ENCODE measurements around the gene RNF213.

The RNF213 gene

DNA sequence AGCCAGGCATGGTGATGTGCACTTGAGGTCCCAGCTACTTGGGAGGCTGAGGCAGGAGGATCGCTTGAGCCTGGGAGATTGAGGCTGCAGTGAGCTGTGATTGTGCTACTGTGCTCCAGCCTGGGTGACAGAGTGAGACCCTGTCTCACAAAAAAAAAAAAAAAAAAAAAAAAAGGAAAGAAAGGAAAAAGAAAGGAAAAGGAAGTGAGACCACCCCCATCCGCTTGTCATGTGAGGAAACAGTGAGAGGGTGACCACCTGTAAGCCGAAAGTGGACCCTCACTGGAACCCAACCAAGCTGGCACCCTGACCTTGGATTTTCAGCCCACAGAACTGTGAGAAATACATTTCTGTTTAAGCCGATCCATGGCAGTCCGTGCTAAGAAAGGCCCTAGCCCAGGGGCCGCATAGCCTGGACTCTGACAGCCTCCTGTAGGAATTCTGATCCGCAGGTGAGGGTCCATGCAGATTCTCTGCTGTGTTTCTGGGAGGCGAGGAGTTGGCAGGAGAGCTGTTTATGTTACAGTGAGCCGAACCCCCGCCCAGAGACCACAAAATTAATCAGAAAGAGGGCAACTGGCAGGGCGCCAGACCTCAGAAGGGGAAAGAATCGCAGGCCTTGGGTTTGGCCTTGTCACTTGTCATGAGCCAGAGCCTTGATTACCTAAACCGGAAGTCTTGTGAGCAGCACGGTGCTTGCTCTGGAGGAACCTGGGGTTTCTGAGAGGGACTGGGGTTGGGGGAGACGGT lies 41.5 kb upstream of the RNF213 start:
- Histone ChIP-seq H3K9me3 (ENCODE audit: control insufficient read depth in 1 of 2, low read length in 2 of 2) (no peaks in the 10 kb centered on the region), H3K36me3 (ENCODE audit: control insufficient read depth in 1 of 2, insufficient read depth in 2 of 2, low read length in 2 of 2) (peaks cover 8 to 22% of the 10 kb centered on the region in 2 donors), H3K27me3 (ENCODE audit: low read depth, low read length) (no peaks in the 10 kb centered on the region), H3K4me1 (ENCODE audit: control insufficient read depth in 1 of 2, insufficient read depth in 2 of 2, low read length in 2 of 2) (peaks cover 0 to 29% of the 10 kb centered on the region in 2 donors), H3K4me3 (ENCODE audit: low read depth in 1 of 2, low read length in 2 of 2) (peak overlapping the region; percentile 84 to 96), H3K27ac (ENCODE audit: low read length) (peak overlapping the region; percentile 82)

GRCh38 chr17:80219763-80220053 lies 40.9 kb upstream of the RNF213 start:
- Histone ChIP-seq H3K4me3 (ENCODE audit: low read depth in 1 of 2, low read length in 2 of 2) (peak overlapping the region; percentile 84 to 96), H3K4me1 (ENCODE audit: control insufficient read depth in 1 of 2, insufficient read depth in 2 of 2, low read length in 2 of 2) (peaks cover 0 to 29% of the 10 kb centered on the region in 2 donors), H3K27me3 (ENCODE audit: low read depth, low read length) (no peaks in the 10 kb centered on the region), H3K9me3 (ENCODE audit: control insufficient read depth in 1 of 2, low read length in 2 of 2) (no peaks in the 10 kb centered on the region), H3K27ac (ENCODE audit: low read length) (peak overlapping the region; percentile 82), H3K36me3 (ENCODE audit: control insufficient read depth in 1 of 2, insufficient read depth in 2 of 2, low read length in 2 of 2) (peaks cover 8 to 17% of the 10 kb centered on the region in 2 donors)

DNA sequence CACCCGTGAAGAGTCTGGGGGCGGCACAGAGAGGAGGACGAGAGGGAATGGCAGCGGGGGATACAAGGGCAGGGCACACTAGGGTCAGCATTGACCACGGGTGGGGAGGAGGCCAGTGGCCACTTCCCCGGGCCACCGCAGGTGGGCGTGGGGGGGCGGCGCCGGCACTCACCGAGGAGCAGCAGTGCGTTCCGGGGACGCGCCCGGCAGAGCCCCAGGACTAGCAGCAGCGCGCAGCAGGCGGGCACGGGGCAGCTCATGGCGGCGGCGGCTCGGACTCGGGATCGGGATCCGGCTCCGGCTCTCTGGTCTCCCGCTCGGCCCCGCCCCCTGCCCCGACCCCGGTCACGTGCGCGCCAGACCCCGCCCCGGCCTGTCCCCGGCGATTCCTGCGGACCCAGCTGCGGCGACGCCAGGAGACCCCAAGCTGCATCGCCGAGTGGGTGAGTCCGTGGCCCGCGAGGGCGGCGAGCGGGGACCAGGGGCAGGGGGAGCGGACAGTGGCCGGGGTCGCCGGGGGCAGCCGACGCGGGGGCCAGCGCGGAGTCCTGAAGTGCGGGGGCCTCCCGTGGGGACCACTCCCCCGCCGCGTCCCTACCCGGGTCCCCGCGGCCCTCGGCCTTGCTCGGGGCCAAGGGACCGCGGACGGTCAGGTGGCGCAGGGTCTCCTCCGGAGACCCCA lies 40.5 kb upstream of the RNF213 start, which contains the start of the genes SGSH and SLC26A11:
Gene SGSH (minus strand): TSS at position 280 of the 682 bp plus-strand sequence. CDS start 20 bp downstream, at position 260.
Gene SLC26A11 (plus strand): TSS at position 374 of the 682 bp plus-strand sequence. CDS start 1,134 bp downstream, outside the sequence.
- Histone ChIP-seq H3K4me3 (ENCODE audit: low read depth in 1 of 2, low read length in 2 of 2) (peak within 1 kb of the TSS; percentile 84 to 96), H3K4me1 (ENCODE audit: control insufficient read depth in 1 of 2, insufficient read depth in 2 of 2, low read length in 2 of 2) (peaks cover 0 to 29% of the 10 kb centered on the region in 2 donors), H3K27me3 (ENCODE audit: low read depth, low read length) (no peaks in the 10 kb centered on the region), H3K36me3 (ENCODE audit: control insufficient read depth in 1 of 2, insufficient read depth in 2 of 2, low read length in 2 of 2) (peaks cover 8 to 12% of the 10 kb centered on the region in 2 donors), H3K9me3 (ENCODE audit: control insufficient read depth in 1 of 2, low read length in 2 of 2) (no peaks in the 10 kb centered on the region), H3K27ac (ENCODE audit: low read length) (peak within 1 kb of the TSS; percentile 82)

DNA sequence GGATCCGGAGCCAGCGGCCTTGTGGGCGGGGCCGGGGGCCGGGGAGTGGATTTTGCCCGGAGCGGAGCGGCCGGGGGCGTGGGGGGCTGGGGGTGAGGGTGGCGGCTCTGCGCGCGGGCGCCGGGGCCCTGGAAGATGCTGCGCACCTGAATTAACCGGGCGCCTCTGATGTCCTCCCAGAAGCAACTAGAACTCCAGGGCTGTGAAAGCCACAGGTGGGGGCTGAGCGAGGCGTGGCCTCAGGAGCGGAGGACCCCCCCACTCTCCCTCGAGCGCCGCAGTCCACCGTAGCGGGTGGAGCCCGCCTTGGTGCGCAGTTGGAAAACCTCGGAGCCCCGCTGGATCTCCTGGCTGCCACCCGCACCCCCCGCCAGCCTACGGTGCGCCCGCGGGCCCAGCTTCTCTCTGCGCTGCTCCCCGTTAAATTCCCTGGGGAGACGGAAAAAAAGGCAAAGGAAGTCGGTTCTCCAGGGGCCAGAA lies 39.9 kb upstream of the RNF213 start:
- H3K36me3 ChIP-seq (ENCODE audit: control insufficient read depth in 1 of 2, insufficient read depth in 2 of 2, low read length in 2 of 2): peaks cover 8 to 13% of the 10 kb centered on the region in 2 donors
- H3K9me3 ChIP-seq (ENCODE audit: control insufficient read depth in 1 of 2, low read length in 2 of 2): no peaks in the 10 kb centered on the region
- no peaks in the 10 kb centered on the region for H3K27me3 ChIP-seq (ENCODE audit: low read depth, low read length)
- peaks cover 0 to 29% of the 10 kb centered on the region in 2 donors for H3K4me1 ChIP-seq (ENCODE audit: control insufficient read depth in 1 of 2, insufficient read depth in 2 of 2, low read length in 2 of 2)
- H3K4me3 ChIP-seq (ENCODE audit: low read depth in 1 of 2, low read length in 2 of 2): peak overlapping the region; percentile 60 to 96
- no peak overlapping the region for H3K27ac ChIP-seq (ENCODE audit: low read length)

- Histone ChIP-seq H3K9me3 (ENCODE audit: control insufficient read depth in 1 of 2, low read length in 2 of 2) (no peaks in the 10 kb centered on the region), H3K4me3 (ENCODE audit: low read depth in 1 of 2, low read length in 2 of 2) (peak overlapping the region; percentile 60 to 96), H3K36me3 (ENCODE audit: control insufficient read depth in 1 of 2, insufficient read depth in 2 of 2, low read length in 2 of 2) (peaks cover 4 to 16% of the 10 kb centered on the region in 2 donors), H3K27ac (ENCODE audit: low read length) (no peak overlapping the region), H3K4me1 (ENCODE audit: control insufficient read depth in 1 of 2, insufficient read depth in 2 of 2, low read length in 2 of 2) (peaks cover 0 to 29% of the 10 kb centered on the region in 2 donors), H3K27me3 (ENCODE audit: low read depth, low read length) (no peaks in the 10 kb centered on the region)
Measured at GRCh38 chr17:80221351-80222105, 39.1 kb upstream of the RNF213 start.

- Histone ChIP-seq H3K9me3 (ENCODE audit: control insufficient read depth in 1 of 2, low read length in 2 of 2) (no peaks in the 10 kb centered on the region), H3K27ac (ENCODE audit: low read length) (no peak overlapping the region), H3K4me3 (ENCODE audit: low read depth in 1 of 2, low read length in 2 of 2) (no peak overlapping the region), H3K4me1 (ENCODE audit: control insufficient read depth in 1 of 2, insufficient read depth in 2 of 2, low read length in 2 of 2) (peaks cover 0 to 29% of the 10 kb centered on the region in 2 donors), H3K27me3 (ENCODE audit: low read depth, low read length) (no peaks in the 10 kb centered on the region), H3K36me3 (ENCODE audit: control insufficient read depth in 1 of 2, insufficient read depth in 2 of 2, low read length in 2 of 2) (peaks cover 0 to 11% of the 10 kb centered on the region in 2 donors)
Measured at GRCh38 chr17:80222376-80223141, 38.1 kb upstream of the RNF213 start.

DNA sequence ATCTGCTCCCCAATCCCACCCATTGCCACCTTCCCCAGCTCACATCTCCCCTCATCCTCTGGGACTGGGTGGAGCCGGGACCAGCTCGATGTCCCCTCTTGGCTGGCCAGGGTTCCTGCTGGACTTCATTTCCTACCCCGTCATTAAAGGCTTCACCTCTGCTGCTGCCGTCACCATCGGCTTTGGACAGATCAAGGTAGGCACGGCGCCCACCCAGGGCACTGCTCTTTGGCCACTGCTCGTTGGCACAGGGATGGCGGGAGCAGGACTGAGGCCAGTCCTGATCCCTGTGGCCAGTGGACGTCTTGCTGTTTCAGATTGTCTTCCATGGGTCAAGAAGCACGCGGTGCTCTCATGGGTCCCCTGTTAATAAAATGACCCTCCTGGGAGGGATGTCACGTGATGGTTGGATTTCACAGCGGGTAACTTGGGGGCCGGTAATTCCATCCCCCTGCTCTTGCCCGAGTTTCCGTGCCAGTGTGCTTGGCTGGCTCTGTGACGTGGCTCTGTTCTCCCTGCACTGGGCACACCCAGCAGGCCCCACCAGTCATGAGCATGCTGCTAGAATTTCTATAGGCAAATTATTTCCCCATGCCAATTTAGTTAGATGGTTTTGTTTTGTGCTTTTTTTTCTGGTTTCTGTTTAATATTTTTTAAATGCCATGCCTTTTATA lies 37.4 kb upstream of the RNF213 start:
- Histone ChIP-seq H3K4me3 (ENCODE audit: low read depth in 1 of 2, low read length in 2 of 2) (no peak overlapping the region), H3K27ac (ENCODE audit: low read length) (no peak overlapping the region), H3K27me3 (ENCODE audit: low read depth, low read length) (no peaks in the 10 kb centered on the region), H3K36me3 (ENCODE audit: control insufficient read depth in 1 of 2, insufficient read depth in 2 of 2, low read length in 2 of 2) (peaks cover 0 to 15% of the 10 kb centered on the region in 2 donors), H3K4me1 (ENCODE audit: control insufficient read depth in 1 of 2, insufficient read depth in 2 of 2, low read length in 2 of 2) (peaks cover 0 to 27% of the 10 kb centered on the region in 2 donors), H3K9me3 (ENCODE audit: control insufficient read depth in 1 of 2, low read length in 2 of 2) (no peaks in the 10 kb centered on the region)

- Histone ChIP-seq H3K4me3 (ENCODE audit: low read depth in 1 of 2, low read length in 2 of 2) (no peak overlapping the region), H3K36me3 (ENCODE audit: control insufficient read depth in 1 of 2, insufficient read depth in 2 of 2, low read length in 2 of 2) (peaks cover 0 to 22% of the 10 kb centered on the region in 2 donors), H3K9me3 (ENCODE audit: control insufficient read depth in 1 of 2, low read length in 2 of 2) (no peaks in the 10 kb centered on the region), H3K4me1 (ENCODE audit: control insufficient read depth in 1 of 2, insufficient read depth in 2 of 2, low read length in 2 of 2) (peaks cover 0 to 22% of the 10 kb centered on the region in 2 donors), H3K27me3 (ENCODE audit: low read depth, low read length) (no peaks in the 10 kb centered on the region), H3K27ac (ENCODE audit: low read length) (no peak overlapping the region)
Measured at GRCh38 chr17:80223838-80224497, 36.7 kb upstream of the RNF213 start.

- Histone ChIP-seq H3K4me1 (ENCODE audit: control insufficient read depth in 1 of 2, insufficient read depth in 2 of 2, low read length in 2 of 2) (peaks cover 0 to 15% of the 10 kb centered on the region in 2 donors), H3K9me3 (ENCODE audit: control insufficient read depth in 1 of 2, low read length in 2 of 2) (no peaks in the 10 kb centered on the region), H3K4me3 (ENCODE audit: low read depth in 1 of 2, low read length in 2 of 2) (no peak overlapping the region), H3K36me3 (ENCODE audit: control insufficient read depth in 1 of 2, insufficient read depth in 2 of 2, low read length in 2 of 2) (peaks cover 0 to 25% of the 10 kb centered on the region in 2 donors), H3K27me3 (ENCODE audit: low read depth, low read length) (no peaks in the 10 kb centered on the region), H3K27ac (ENCODE audit: low read length) (no peak overlapping the region)
Measured at GRCh38 chr17:80224683-80225082, 36.0 kb upstream of the RNF213 start.

DNA sequence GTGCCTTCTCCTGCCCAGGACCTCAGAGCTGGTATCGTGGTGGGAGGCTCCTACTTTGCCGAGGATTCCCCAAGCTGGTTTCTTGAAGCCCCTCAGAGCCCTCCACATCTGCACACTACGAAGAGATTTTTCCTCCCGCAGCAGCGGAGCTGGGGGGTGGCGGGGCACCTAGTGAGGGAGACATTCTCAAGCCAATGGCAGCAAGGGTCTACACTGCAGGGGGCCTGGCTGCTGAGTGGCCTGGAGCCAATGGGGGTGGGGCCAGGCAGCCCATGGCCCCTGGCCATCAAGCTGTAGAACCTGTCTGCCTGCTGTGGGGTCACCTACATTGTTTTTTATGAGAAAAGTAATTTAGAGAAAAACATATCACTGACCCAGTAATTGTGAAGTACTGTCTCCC lies 35.4 kb upstream of the RNF213 start:
- Histone ChIP-seq H3K36me3 (ENCODE audit: control insufficient read depth in 1 of 2, insufficient read depth in 2 of 2, low read length in 2 of 2) (peaks cover 2 to 27% of the 10 kb centered on the region in 2 donors), H3K9me3 (ENCODE audit: control insufficient read depth in 1 of 2, low read length in 2 of 2) (no peaks in the 10 kb centered on the region)

More for the DNA sequence above, 35.4 kb upstream of the RNF213 start:
- Histone ChIP-seq H3K27me3 (ENCODE audit: low read depth, low read length) (no peaks in the 10 kb centered on the region), H3K4me1 (ENCODE audit: control insufficient read depth in 1 of 2, insufficient read depth in 2 of 2, low read length in 2 of 2) (peaks cover 0 to 12% of the 10 kb centered on the region in 2 donors), H3K27ac (ENCODE audit: low read length) (no peak overlapping the region), H3K4me3 (ENCODE audit: low read depth in 1 of 2, low read length in 2 of 2) (no peak overlapping the region)

All from muscle layer of duodenum (tissue), 2 donors.